Chondrocyte (in vitro differentiated cells): Measurements from ENCODE around the gene ELF1. TPM values are rescaled to one million over a fixed set of nuclear protein-coding genes. Genes with fewer than 3 reads are reported as not detected.
"Not testable (repeated sequence)": the region's sequence is repeated elsewhere in the genome, so short reads cannot be mapped to it uniquely, and the experiment has no call there.

Experiments
- DNase-seq: peaks from one replicate; pipeline ENCODE4 v3.0.0; 2021; ENCODE audit warnings: mixed read lengths, low spot score
- H3K27ac Mint-ChIP-seq: one replicate; pipeline ENCODE4 v1.8.0; 2021; ENCODE audit warnings: mild to moderate bottlenecking, moderate library complexity, mixed read lengths; ENCODE audit not compliant: unreplicated experiment
- H3K27me3 Mint-ChIP-seq: 2 replicates; pipeline ENCODE4 v1.8.0; 2021; ENCODE audit warnings: low read depth, mixed read lengths
- H3K36me3 Mint-ChIP-seq: 2 replicates; pipeline ENCODE4 v1.8.0; 2021; ENCODE audit warnings: low read depth, mixed read lengths
- H3K4me1 Mint-ChIP-seq: 2 replicates; pipeline ENCODE4 v1.8.0; 2021; ENCODE audit warnings: low read depth, mild to moderate bottlenecking, mixed read lengths
- H3K4me3 Mint-ChIP-seq: one replicate; pipeline ENCODE4 v1.8.0; 2021; ENCODE audit warnings: mild to moderate bottlenecking, moderate library complexity, mixed read lengths; ENCODE audit not compliant: unreplicated experiment
- H3K9me3 Mint-ChIP-seq: 2 replicates; pipeline ENCODE4 v1.8.0; 2021; ENCODE audit warnings: low read depth, mixed read lengths
- CTCF ChIP-seq: fragments of 200-600 bp; sonication (generic); IDR thresholded peaks from 2 replicates; pipeline ENCODE4 v1.5.0; 2021; ENCODE audit warnings: antibody characterized with exemption, mild to moderate bottlenecking, moderate library complexity
- total RNA-seq: library from RNA; stranded (reverse); gene quantifications from 3 replicates; pipeline ENCODE4 v1.2.1, GENCODE V29; 2021

The ELF1 gene
- total RNA-seq, 1 donor from 2014 or later = 45.8 TPM

- Mint-ChIP-seq H3K36me3 (no peaks in the 10 kb centered on the region), H3K4me3 (no peak overlapping the region), H3K4me1 (peaks cover 10% of the 10 kb centered on the region), H3K27me3 (no peaks in the 10 kb centered on the region), H3K9me3 (no peaks in the 10 kb centered on the region), H3K27ac (no peak overlapping the region)
- no peak for TF ChIP-seq CTCF
- no peak for DNase-seq
These were observed 122.1 kb downstream of the ELF1 start for GRCh38 chr13:40897053-40897452.

DNA sequence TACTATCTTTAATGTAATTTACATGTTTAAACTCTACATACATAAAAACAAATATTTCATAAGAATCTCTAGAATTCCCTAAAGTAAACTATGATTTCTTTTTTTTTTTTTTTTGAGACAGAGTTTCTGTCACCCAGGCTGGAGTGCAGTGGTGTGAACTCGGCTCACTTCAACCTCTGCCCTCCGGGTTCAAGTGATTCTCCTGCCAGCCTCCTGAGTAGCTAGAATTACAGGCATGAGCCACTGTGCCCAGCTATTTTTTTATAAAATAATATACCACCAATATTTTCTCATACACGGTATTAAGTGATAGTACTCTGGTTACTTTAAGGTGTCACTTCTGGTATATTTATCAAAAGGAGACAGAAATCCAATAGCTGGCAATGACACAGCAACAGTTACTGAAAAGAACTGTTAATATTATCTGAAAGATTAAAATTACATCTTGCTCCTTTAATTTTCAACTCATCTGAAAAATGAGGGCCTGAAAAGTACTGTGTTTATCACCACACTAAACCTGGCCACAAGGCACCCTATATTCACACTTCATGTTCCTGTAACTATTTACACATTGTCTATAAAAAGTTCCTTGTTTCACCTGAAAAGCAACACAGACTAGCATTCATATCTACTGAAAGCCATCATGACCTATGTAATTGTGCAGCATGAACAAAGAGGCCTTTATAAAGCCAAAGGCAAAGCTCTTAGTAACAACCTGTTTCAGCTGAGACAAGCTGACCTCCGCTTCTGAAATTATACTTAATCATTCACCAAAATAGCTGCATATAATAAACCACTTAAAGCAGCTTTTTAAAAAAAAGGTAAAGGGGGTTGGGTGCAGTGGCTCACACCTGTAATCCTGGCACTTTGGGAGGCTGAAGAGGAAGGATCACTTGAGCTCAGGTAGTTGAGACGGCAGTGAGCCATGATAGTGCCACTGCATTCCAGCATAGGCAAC, 123.6 kb downstream of the ELF1 start:
- Mint-ChIP-seq H3K36me3 (peaks cover 1% of the 10 kb centered on the region), H3K4me3 (no peak overlapping the region), H3K4me1 (peaks cover 10% of the 10 kb centered on the region), H3K27ac (no peak overlapping the region), H3K9me3 (peaks cover 2% of the 10 kb centered on the region), H3K27me3 (no peaks in the 10 kb centered on the region)
- no peak for TF ChIP-seq CTCF
- DNase-seq = no peak

DNA sequence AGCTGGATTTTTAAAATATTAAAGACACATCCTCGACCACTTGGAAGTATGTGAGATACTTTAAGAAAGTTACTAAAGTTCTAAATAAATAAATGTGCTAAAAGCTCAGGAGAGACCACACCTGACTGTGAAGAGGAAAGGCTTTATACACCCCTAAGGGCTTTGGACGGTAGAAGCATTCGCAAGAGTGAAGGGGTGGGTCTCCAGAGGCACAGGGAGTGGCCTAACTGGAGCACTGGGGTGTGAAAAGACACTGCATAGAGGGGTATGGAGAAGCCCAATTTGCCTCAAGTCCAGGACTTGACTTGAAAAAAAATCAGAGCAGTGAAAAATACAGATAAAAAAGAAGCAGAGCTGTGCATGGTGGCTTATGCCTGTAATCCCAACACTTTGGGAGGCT, 125.5 kb downstream of the ELF1 start:
- not testable (repeated sequence) for H3K36me3 Mint-ChIP-seq, H3K27me3 Mint-ChIP-seq, DNase-seq, H3K27ac Mint-ChIP-seq, H3K4me3 Mint-ChIP-seq
- peaks cover 10% of the 10 kb centered on the region for H3K9me3 Mint-ChIP-seq
- H3K4me1 Mint-ChIP-seq = peaks cover 10% of the 10 kb centered on the region

DNA sequence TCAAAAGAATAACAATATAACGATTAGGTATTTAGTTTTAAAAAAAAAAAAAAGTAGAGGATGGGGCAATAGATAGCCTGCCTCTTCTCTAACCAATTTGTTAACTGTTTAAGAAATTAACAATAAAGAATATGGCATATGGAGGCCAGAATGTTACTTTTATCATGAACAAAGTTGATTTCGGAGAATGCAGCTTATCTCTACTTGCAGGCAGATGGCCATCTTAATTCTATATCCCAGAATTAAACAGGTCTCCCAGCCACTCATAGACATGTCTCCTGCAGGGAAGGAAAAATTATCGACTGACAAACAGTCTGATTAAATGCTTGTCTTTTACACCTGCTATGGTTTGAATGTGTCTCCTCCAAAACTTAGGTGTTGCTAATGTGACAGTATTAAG, 133.1 kb downstream of the ELF1 start:
- H3K36me3 Mint-ChIP-seq = peaks cover 2% of the 10 kb centered on the region
- H3K4me3 Mint-ChIP-seq = no peak overlapping the region
- peaks cover 10% of the 10 kb centered on the region for H3K9me3 Mint-ChIP-seq
- no peak overlapping the region for H3K27ac Mint-ChIP-seq
- peaks cover 5% of the 10 kb centered on the region for H3K4me1 Mint-ChIP-seq
- no peak for DNase-seq
- H3K27me3 Mint-ChIP-seq = no peaks in the 10 kb centered on the region
- TF ChIP-seq CTCF = no peak

GRCh38 chr13:40884175-40884574, 134.9 kb downstream of the ELF1 start:
- H3K4me1 Mint-ChIP-seq, DNase-seq, H3K4me3 Mint-ChIP-seq, H3K27ac Mint-ChIP-seq, H3K36me3 Mint-ChIP-seq, H3K27me3 Mint-ChIP-seq, H3K9me3 Mint-ChIP-seq: not testable (repeated sequence)

Other genes starting within 250 kb of the ELF1 start
- 11.5 to 15.4 TPM (median 12.3 TPM) in 3 replicates for gene MRPS31, start 248.1 kb downstream of the ELF1 start, total RNA-seq
- 8.2 to 10.0 TPM (median 9.3 TPM) in 3 replicates for gene SLC25A15, start 229.7 kb downstream of the ELF1 start, total RNA-seq
- gene WBP4, start 42.2 kb upstream of the ELF1 start, total RNA-seq = 5.1 to 5.8 TPM (median 5.3 TPM) in 3 replicates
- 9.1 to 10.6 TPM (median 9.7 TPM) in 3 replicates for gene KBTBD6, start 113.5 kb upstream of the ELF1 start, total RNA-seq
- 10.6 to 14.3 TPM (median 11.2 TPM) in 3 replicates for gene KBTBD7, start 175.3 kb upstream of the ELF1 start, total RNA-seq
- 8.2 to 11.0 TPM (median 8.3 TPM) in 3 replicates for gene MTRF1, start 244.3 kb upstream of the ELF1 start, total RNA-seq